ENCODE results near the gene RFXAP. TPM values are rescaled to one million over a fixed set of nuclear protein-coding genes. Genes with fewer than 3 reads are reported as not detected.

The RFXAP gene
- total and polyA plus RNA-seq, 2 donors (not counting 3 experiments of a cell fraction or from before 2014, with no cell fraction given) = 3.0 to 7.2 TPM

DNA sequence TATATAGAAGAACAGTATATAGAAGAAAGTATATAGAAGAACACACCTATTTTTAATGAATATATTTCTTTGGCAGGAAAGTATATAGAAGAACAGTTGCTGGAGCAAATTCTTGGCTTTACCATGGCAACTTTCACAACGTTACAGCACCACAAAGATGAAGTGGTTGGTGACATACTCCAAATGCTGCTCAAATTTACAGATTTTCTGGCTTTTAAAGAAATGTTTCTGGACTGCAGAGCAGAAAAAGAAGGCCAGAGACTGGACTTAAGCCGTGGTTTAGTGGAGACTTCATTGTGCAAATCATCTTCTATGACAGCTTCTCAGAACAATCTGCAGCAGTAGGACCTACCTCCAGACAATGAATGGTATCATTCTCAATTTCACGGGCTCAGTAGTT lies 24.3 kb upstream of the RFXAP start:
- TF ChIP-seq MYC (IDR thresholded peaks at IDR 0.05; ENCODE audit: low read depth, low read length) (no peak), GATA2 (IDR thresholded peaks at IDR 0.05; ENCODE audit: insufficient read depth, insufficient read length, low read depth, low read length) (no peak), POLR2AphosphoS5 (IDR thresholded peaks at IDR 0.05; ENCODE audit: insufficient read depth, low read depth, low read length) (no peak), POLR2A (IDR thresholded peaks at IDR 0.05; ENCODE audit: low read depth, low read length) (no peak), JUN (IDR thresholded peaks at IDR 0.05; ENCODE audit: borderline replicate concordance, insufficient read depth, insufficient read length, low read depth) (no peak), EZH2 (IDR thresholded peaks at IDR 0.05; ENCODE audit: borderline replicate concordance, low read depth, low read length, severe bottlenecking) (no peak), FOS (IDR thresholded peaks at IDR 0.05; ENCODE audit: borderline replicate concordance, insufficient read depth, low read length) (no peak)
- TF ChIP-seq, protein P1, sequence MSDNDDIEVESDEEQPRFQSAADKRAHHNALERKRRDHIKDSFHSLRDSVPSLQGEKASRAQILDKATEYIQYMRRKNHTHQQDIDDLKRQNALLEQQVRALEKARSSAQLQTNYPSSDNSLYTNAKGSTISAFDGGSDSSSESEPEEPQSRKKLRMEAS (IDR thresholded peaks at IDR 0.05; ENCODE audit: insufficient read depth, insufficient read length) = no peak
- TF ChIP-seq, protein P2, sequence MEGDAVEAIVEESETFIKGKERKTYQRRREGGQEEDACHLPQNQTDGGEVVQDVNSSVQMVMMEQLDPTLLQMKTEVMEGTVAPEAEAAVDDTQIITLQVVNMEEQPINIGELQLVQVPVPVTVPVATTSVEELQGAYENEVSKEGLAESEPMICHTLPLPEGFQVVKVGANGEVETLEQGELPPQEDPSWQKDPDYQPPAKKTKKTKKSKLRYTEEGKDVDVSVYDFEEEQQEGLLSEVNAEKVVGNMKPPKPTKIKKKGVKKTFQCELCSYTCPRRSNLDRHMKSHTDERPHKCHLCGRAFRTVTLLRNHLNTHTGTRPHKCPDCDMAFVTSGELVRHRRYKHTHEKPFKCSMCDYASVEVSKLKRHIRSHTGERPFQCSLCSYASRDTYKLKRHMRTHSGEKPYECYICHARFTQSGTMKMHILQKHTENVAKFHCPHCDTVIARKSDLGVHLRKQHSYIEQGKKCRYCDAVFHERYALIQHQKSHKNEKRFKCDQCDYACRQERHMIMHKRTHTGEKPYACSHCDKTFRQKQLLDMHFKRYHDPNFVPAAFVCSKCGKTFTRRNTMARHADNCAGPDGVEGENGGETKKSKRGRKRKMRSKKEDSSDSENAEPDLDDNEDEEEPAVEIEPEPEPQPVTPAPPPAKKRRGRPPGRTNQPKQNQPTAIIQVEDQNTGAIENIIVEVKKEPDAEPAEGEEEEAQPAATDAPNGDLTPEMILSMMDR (IDR thresholded peaks at IDR 0.05; ENCODE audit: extremely low read depth in 1 of 2, insufficient read depth in 1 of 2, low read depth in 1 of 2, low read length in 2 of 2) = no peak
- no peaks in the 10 kb centered on the region for H3K9me3 ChIP-seq (replicated peaks; ENCODE audit: control insufficient read depth, insufficient read depth, low read length)
- dilution Hi-C loops (cut with MboI; ENCODE audit: extremely low pct_ligation_motif_present, low sequenced_read_pairs) = no loop called here
- no peak overlapping the region for H3K9ac ChIP-seq (replicated peaks; ENCODE audit: extremely low read depth, insufficient read depth, low read length)
- no TSS peak for BruUV-seq (replicated peaks)
- H3K27ac ChIP-seq (ENCODE audit: insufficient read depth, low read depth, low read length) = no peak overlapping the region
- ChIA-PET CTCF (no interaction called here), POLR2A (no interaction called here)
- FAIRE-seq (no peak), DNase-seq (ENCODE audit: low read depth, low spot score) (no peak)
- no peaks in the 10 kb centered on the region for H3K36me3 ChIP-seq (ENCODE audit: control insufficient read depth in 2 of 2, extremely low read depth in 1 of 2, insufficient read depth in 2 of 2, low read length in 2 of 2)
- H3K79me2 ChIP-seq (ENCODE audit: control insufficient read depth, insufficient read depth, low read length) = no peaks in the 10 kb centered on the region
- H2AFZ ChIP-seq (ENCODE audit: low read depth, low read length) = no peak overlapping the region
- no peaks in the 10 kb centered on the region for H3K4me1 ChIP-seq (ENCODE audit: control insufficient read depth, extremely low read depth, insufficient read depth, low read length)
- H3K9me1 ChIP-seq (replicated peaks; ENCODE audit: control insufficient read depth, extremely low read depth, insufficient read depth, low read length) = no peaks in the 10 kb centered on the region
- H3K4me3 ChIP-seq (replicated peaks in 1 of 3; ENCODE audit: insufficient read depth in 1 of 3, low read depth in 1 of 3, low read length in 3 of 3) = no peak overlapping the region
- intact Hi-C loops (cut with micrococcal nuclease) = no loop called here
- peaks cover 2 to 3% of the 10 kb centered on the region in 2 experiments for H3K27me3 ChIP-seq (ENCODE audit: control insufficient read depth in 2 of 2, insufficient read depth in 2 of 2, low read length in 2 of 2)
- H3K4me2 ChIP-seq (ENCODE audit: insufficient read depth, low read length) = no peak overlapping the region
- no peaks in the 10 kb centered on the region for H4K20me1 ChIP-seq (replicated peaks; ENCODE audit: control insufficient read depth, extremely low read depth, insufficient read depth, low read length)
